IPS DF 4.7 (cell line): Measurements from ENCODE around the gene RAPH1.

Experiments used
- DNase-seq: peaks from one replicate; pipeline ENCODE4 v3.0.0-alpha.2; 2013; ENCODE audit warnings: low spot score; ENCODE audit errors: extremely low read depth

RAPH1 gene

DNA sequence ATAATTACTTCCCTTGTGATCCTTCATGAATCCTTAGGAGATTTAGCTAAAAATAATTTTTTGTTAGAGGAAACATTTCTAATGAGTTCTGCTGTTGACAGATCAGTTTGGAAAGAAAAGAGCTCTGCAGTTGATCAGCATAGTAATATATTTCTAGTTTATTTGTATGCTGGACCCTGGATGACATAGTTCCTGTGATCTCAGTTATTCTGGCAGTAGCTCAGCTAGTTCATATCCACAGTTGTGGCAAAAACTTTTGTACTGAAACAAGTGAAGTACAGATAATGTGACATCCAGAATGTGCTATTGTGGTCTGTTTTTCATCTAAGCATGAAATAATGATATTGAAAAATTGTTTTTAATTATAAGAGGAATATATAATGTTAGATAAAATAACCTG is 173.2 kb downstream of the RAPH1 start:
- DNase-seq: no peak

DNA sequence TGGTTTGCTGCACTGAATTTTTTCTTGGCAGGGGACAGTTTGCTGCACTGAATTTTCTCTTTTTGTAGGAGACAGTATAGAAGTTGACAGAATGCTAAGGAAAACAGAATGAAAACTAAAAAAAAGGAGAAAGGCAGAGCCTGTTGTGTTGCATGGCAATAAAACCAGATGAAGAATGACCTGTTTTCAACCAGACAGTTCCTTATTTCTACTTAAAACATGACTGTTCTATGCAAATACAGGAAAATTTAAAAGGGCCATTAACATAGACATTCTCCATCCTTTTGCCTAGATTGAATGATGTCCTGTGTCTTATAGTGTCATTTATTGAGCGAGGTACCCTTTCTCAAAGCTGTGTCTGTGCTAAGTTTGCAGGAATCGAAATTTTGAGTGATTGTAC is 173.6 kb downstream of the RAPH1 start:
- DNase-seq: no peak

DNA sequence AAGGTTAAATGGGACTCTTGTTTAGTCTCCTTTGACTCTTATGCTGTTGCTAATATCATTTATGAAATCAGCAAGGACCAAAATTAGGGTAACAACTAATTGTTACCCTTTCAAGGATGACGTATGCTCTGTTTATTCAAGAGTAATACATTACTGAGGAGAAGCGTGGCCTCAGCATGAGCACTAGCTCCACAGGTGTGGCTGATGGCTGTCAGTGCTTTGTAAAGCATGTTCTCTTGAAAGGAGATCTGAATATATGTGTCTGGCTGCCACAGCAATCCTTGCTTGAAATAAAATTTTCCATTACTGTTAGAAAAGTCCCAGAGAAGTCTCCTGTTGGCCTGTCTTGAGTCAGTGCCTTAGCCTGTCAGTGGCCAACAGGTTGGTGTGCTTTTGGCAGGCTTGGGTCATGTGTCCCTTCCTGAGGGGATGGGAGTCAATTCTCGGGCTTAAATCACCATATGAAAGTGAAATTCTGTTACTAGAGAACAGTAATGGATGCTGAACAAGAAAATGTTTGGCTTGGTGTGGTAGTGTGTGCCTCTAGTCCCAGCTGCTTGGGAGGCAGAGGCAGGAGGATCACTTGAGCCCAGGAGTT is 174.2 kb downstream of the RAPH1 start:
- no peak for DNase-seq

DNA sequence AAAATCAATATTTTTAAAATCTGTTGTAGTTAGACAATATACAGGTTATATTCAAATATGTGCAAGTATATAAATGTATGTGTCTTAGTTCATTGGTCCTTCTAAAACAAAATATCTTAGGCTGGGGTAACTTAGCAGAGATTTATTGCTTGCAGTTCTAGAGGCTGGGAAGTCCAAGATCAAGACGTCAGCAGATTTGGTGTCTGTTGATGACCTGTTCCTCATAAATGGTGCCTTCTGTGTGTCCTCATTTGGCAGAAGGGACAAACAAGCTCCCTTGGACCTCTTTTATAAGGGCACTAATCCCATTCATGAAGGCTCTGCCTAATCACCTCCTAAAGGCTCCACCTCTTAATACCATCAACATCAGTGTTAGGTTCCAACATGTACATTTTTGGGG is 175.7 kb downstream of the RAPH1 start:
- no peak for DNase-seq

DNA sequence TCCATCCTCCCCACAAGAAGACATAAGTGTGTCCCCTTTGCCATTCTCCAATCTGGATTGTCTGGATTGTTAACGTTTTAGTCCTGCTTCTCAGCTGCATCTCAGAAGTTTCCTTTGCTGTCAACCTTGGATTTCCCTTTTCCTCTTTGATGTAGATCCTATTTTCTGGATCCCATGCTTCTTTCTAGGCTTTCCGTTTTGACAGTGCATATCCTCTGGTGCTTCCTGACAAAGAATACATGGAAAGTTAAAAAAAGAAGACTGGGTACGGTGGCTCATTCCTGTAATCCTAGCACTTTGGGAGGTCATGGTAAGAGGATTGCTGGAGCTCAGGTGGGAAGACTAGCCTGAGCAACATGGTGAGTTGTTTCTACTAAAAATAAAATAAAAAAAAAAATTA is 180.1 kb downstream of the RAPH1 start:
- DNase-seq: no peak

DNA sequence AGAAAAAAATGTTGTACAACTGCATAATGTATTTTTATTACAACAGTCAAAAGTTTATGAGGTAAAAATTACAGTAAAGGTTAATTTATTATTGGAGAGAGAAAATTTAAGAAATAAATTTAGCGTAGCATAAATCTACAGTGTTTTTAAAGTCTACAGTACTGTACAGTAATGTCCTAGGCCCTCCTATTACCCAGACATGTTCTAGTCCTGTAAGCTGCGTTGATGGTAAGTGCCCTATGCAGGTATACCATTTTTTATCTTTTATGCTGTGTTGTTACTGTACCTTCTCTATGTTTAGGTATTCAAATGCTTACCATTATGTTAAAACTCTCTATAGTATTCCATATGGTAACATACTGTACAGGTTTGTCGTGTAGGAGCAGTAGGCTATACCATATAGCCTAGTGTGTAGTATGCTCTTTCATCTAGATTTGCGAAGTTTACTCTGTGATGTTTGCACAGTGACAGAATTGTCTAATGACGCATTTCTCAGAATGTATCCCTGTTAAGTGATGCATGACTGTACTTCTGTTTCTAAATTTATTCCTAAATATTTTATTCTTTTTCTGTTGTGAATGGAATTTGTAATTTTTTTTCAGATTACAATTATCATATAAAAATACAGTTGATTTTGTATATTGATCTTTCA is 182.4 kb downstream of the RAPH1 start:
- DNase-seq: no peak

DNA sequence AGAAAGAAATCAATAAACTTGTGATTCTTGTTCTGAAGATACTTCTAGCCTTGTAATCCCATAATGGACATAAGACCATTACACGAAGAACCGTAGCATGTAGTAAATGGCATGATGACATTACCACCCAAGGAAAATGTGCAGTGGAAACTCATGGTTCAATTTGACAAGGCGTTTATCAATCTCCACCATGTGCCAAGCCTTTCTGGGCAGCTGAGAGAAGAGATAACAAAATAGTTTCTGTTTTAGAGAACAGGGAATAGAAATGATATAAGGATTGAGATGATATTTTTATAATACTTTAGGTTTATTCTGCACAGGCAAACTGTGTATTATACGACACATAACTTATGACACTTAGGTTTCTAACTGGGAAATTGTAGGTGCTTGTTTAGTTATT is 187.7 kb downstream of the RAPH1 start:
- DNase-seq: no peak

DNA sequence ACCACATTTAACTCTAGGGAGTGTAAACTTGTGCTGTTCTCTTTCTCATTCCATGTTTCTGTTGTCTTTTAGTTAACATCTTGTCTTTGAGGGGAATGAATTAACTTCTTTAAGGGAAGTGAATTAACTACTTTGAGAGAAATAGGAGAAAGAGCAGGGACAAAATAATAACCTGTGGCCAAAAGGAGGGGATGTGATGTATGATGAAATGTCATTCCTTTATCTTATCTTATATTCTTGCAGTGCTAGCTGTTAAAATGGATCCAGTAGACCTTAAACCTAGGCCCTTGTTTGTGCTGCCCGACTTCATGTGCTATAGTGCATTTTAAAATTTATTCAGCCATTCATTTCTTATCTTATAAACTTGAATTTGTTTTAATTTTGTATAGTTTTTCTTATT is 188.5 kb downstream of the RAPH1 start:
- no peak for DNase-seq

DNA sequence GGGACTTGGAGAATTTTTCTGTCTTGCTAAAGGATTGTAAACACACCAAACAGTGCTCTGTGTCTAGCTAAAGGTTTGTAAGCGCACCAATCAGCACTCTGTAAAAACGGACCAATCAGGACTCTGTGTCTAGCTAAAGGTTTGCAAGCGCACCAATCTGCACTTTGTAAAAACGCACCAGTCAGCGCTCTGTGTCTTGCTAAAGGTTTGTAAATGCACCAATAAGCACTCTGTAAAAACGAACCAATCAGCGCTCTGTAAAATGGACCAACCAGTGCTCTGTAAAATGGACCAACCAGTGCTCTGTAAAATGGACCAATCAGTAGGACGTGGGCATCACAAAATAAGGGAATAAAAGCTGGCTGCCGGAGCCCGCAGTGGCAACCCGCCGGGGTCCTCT is 190.4 kb downstream of the RAPH1 start:
- no peak for DNase-seq
